Peyer's patch (tissue), 4 donors: Measurements from ENCODE around the gene RNASE7. TPM values are rescaled to one million over a fixed set of nuclear protein-coding genes. Genes with fewer than 3 reads are reported as not detected.

Source experiments
- DNase-seq, 3 donors: peaks; one replicate each; pipeline ENCODE4 v3.0.0-alpha.2; 2017 to 2019
- H3K27ac ChIP-seq, 4 donors: fragments of 200-600 bp; sonication (generic); one replicate each; pipeline ENCODE4 v1.5.1; 2016 to 2019
- H3K27me3 ChIP-seq, 2 donors: fragments of 200-600 bp; sonication (generic); one replicate each; pipeline ENCODE4 v1.5.1; 2019
- H3K36me3 ChIP-seq, 3 donors: fragments of 200-600 bp; sonication (generic); one replicate each; pipeline ENCODE4 v1.5.1; 2016 to 2019
- H3K4me1 ChIP-seq, 4 donors: fragments of 200-600 bp; sonication (generic); one replicate each; pipeline ENCODE4 v1.5.1; 2016 to 2019
- H3K4me3 ChIP-seq, 4 donors: fragments of 200-600 bp; sonication (generic); 1 replicate in 3 of 4; 2 replicates in 1 of 4; pipeline ENCODE4 v1.5.1; 2016 to 2019; ENCODE audit warnings: mild to moderate bottlenecking in 1 of 4
- H3K9me3 ChIP-seq, 4 donors: fragments of 200-600 bp; sonication (generic); one replicate each; pipeline ENCODE4 v1.5.1; 2016 to 2019; ENCODE audit warnings: mild to moderate bottlenecking in 1 of 4
- POLR2A ChIP-seq, 2 donors: fragments of 450-650 bp; IDR thresholded peaks; one replicate each; pipeline ENCODE4 v1.5.1; 2017; ENCODE audit warnings: antibody characterized with exemption in 2 of 2, mild to moderate bottlenecking in 2 of 2, moderate library complexity in 2 of 2
- total RNA-seq, 4 donors: library from RNA; depleted of rRNA; stranded (reverse); fragments of >200 nt; gene quantifications; one replicate each; pipeline ENCODE4 v1.1.0, GENCODE V29; 2016
- TF ChIP-seq, protein P1 (sequence below), 6 experiments: fragments of 450-650 bp in 4 of 6; fragments of 200-600 bp in 2 of 6; sonication (generic) in 1 of 6; IDR thresholded peaks; one replicate each; pipeline ENCODE4 v1.5.1; 2017 to 2019; ENCODE audit warnings: antibody characterized with exemption in 6 of 6, mild to moderate bottlenecking in 3 of 6, moderate library complexity in 1 of 6

RNASE7 gene
- total RNA-seq, 4 donors from 2014 or later = not detected

GRCh38 chr14:21018781-21019180 is 23.4 kb upstream of the RNASE7 start:
- TF ChIP-seq, protein P1, sequence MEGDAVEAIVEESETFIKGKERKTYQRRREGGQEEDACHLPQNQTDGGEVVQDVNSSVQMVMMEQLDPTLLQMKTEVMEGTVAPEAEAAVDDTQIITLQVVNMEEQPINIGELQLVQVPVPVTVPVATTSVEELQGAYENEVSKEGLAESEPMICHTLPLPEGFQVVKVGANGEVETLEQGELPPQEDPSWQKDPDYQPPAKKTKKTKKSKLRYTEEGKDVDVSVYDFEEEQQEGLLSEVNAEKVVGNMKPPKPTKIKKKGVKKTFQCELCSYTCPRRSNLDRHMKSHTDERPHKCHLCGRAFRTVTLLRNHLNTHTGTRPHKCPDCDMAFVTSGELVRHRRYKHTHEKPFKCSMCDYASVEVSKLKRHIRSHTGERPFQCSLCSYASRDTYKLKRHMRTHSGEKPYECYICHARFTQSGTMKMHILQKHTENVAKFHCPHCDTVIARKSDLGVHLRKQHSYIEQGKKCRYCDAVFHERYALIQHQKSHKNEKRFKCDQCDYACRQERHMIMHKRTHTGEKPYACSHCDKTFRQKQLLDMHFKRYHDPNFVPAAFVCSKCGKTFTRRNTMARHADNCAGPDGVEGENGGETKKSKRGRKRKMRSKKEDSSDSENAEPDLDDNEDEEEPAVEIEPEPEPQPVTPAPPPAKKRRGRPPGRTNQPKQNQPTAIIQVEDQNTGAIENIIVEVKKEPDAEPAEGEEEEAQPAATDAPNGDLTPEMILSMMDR (IDR thresholded peaks at IDR 0.05) = no peak
- no peak for TF ChIP-seq POLR2A (IDR thresholded peaks at IDR 0.05)
- no peak for DNase-seq
- Histone ChIP-seq H3K36me3 (peaks cover 0 to 52% (median 0%) of the 10 kb centered on the region in 3 donors), H3K4me3 (no peak overlapping the region), H3K27ac (no peak overlapping the region), H3K9me3 (no peaks in the 10 kb centered on the region), H3K4me1 (peaks cover 0 to 9% (median 0%) of the 10 kb centered on the region in 4 donors), H3K27me3 (no peaks in the 10 kb centered on the region)

DNA sequence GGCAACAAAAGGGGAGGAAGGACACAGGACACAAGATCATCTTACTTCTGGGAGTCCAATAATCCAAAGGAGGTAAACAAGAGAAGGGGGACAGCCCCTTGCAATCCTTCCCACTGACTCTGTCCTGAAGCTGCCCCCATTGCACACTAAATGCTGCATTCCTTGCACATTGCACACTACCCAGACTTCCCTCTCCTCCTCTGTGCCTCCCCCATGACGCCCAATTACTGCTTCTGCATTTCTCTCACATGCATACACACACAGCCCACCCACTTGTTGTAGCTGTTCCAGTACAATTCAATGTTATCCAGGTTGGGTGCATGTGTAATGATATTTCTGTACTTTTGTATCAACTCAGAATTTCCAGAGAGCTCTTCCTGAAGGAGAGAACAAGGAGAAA is 22.8 kb upstream of the RNASE7 start:
- Histone ChIP-seq H3K4me3 (no peak overlapping the region), H3K9me3 (no peaks in the 10 kb centered on the region), H3K27me3 (no peaks in the 10 kb centered on the region), H3K36me3 (peaks cover 0 to 52% (median 0%) of the 10 kb centered on the region in 3 donors), H3K4me1 (peaks cover 0 to 14% (median 0%) of the 10 kb centered on the region in 4 donors), H3K27ac (no peak overlapping the region)
- TF ChIP-seq, protein P1 (IDR thresholded peaks at IDR 0.05) = no peak
- TF ChIP-seq POLR2A (IDR thresholded peaks at IDR 0.05) = no peak
- no peak for DNase-seq

- no peaks in the 10 kb centered on the region for H3K9me3 ChIP-seq
- no peak overlapping the region for H3K27ac ChIP-seq
- peaks cover 0 to 15% (median 0%) of the 10 kb centered on the region in 4 donors for H3K4me1 ChIP-seq
- peaks cover 0 to 52% (median 0%) of the 10 kb centered on the region in 3 donors for H3K36me3 ChIP-seq
- no peaks in the 10 kb centered on the region for H3K27me3 ChIP-seq
- no peak overlapping the region for H3K4me3 ChIP-seq
- DNase-seq = no peak
- TF ChIP-seq, protein P1 (IDR thresholded peaks at IDR 0.05) = no peak
- TF ChIP-seq POLR2A (IDR thresholded peaks at IDR 0.05) = no peak
These were observed 21.1 kb upstream of the RNASE7 start for GRCh38 chr14:21020977-21021545.

DNA sequence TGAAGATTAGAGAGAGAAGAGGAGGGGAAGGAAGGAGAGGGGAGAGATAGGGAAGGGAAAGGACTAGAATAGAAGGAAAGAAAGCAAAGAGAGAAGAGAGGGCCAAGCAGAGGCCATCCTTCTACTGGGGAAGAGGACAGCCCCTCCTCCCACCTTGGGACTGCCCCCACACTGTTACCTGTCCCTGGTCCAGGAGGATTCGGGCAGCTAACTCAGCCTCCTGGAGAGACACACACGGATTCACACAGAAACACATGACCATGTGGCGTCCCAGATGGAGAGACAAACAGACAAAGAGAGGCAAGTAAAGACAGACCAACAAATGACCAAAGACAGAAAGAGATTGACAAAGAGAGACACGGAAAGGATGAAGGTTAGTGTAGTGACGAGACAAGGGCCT is 19.5 kb upstream of the RNASE7 start:
- no peak for TF ChIP-seq POLR2A (IDR thresholded peaks at IDR 0.05)
- TF ChIP-seq, protein P1 (IDR thresholded peaks at IDR 0.05) = no peak
- no peaks in the 10 kb centered on the region for H3K9me3 ChIP-seq
- peaks cover 0 to 21% (median 3%) of the 10 kb centered on the region in 4 donors for H3K4me1 ChIP-seq
- peaks cover 0 to 40% (median 0%) of the 10 kb centered on the region in 3 donors for H3K36me3 ChIP-seq
- no peaks in the 10 kb centered on the region for H3K27me3 ChIP-seq
- H3K4me3 ChIP-seq = peak overlapping the region in 2 of 4 donors; percentile 76 to 83
- peak overlapping the region in 1 of 4 donors; percentile 86 for H3K27ac ChIP-seq
- no peak for DNase-seq

DNA sequence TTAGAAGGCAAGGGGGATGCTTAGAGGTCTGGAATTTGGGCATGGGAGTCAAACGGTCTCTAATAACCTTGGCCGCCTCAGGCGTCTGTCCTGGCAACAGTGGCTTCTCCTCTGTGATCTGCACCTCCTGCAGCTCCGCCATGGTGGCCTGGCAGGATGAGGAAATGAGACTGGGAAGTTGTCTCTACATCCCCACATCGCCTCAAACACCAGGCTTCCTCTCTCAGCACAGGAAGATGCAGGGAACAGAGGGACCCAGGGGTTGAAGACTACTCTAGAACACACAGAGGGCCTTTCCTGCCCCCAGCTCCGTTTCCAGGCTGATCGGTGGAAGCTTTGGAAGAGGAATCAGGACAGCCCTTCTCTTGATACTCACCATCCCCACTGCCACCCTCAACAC is 19.0 kb upstream of the RNASE7 start:
- no peak for TF ChIP-seq POLR2A (IDR thresholded peaks at IDR 0.05)
- TF ChIP-seq, protein P1 (IDR thresholded peaks at IDR 0.05) = no peak
- peak overlapping the region in 2 of 4 donors; percentile 76 to 83 for H3K4me3 ChIP-seq
- peaks cover 0 to 21% (median 3%) of the 10 kb centered on the region in 4 donors for H3K4me1 ChIP-seq
- no peaks in the 10 kb centered on the region for H3K27me3 ChIP-seq
- peak overlapping the region in 1 of 4 donors; percentile 86 for H3K27ac ChIP-seq
- no peaks in the 10 kb centered on the region for H3K9me3 ChIP-seq
- no peak for DNase-seq
- peaks cover 0 to 35% (median 0%) of the 10 kb centered on the region in 3 donors for H3K36me3 ChIP-seq
